ENCODE results near the gene PLCD3.
A peak's percentile ranks its signal among the peaks of the same experiment; 100 is the strongest.

PLCD3 gene

GRCh38 chr17:45132320-45132571, at the start of gene PLCD3:
PLCD3 (minus strand) TSS chr17:45132515; CDS start chr17:45132410, 105 bp downstream.
- peak within 1 kb of the TSS; percentile 77 for H3K4me3 ChIP-seq (ENCODE audit: low read depth, low read length)
- no peak for TF ChIP-seq CTCF (IDR thresholded peaks at IDR 0.05; ENCODE audit: low read depth, low read length)

GRCh38 chr17:45177563-45177962, 45.2 kb upstream of the PLCD3 start:
- TF ChIP-seq CTCF (IDR thresholded peaks at IDR 0.05; ENCODE audit: low read depth, low read length): no peak
- H3K4me3 ChIP-seq (ENCODE audit: low read depth, low read length): no peak overlapping the region

- no peak for TF ChIP-seq CTCF (IDR thresholded peaks at IDR 0.05; ENCODE audit: low read depth, low read length)
- no peak overlapping the region for H3K4me3 ChIP-seq (ENCODE audit: low read depth, low read length)
These were observed 43.4 kb upstream of the PLCD3 start for GRCh38 chr17:45175759-45176115.

GRCh38 chr17:45172541-45173286, 40.4 kb upstream of the PLCD3 start:
- no peak for TF ChIP-seq CTCF (IDR thresholded peaks at IDR 0.05; ENCODE audit: low read depth, low read length)
- no peak overlapping the region for H3K4me3 ChIP-seq (ENCODE audit: low read depth, low read length)

GRCh38 chr17:45172232-45172540, 39.9 kb upstream of the PLCD3 start:
- TF ChIP-seq CTCF (IDR thresholded peaks at IDR 0.05; ENCODE audit: low read depth, low read length): no peak
- no peak overlapping the region for H3K4me3 ChIP-seq (ENCODE audit: low read depth, low read length)

- no peak for TF ChIP-seq CTCF (IDR thresholded peaks at IDR 0.05; ENCODE audit: low read depth, low read length)
- no peak overlapping the region for H3K4me3 ChIP-seq (ENCODE audit: low read depth, low read length)
These were observed 39.3 kb upstream of the PLCD3 start for GRCh38 chr17:45171338-45172231.

GRCh38 chr17:45170931-45171337, 38.6 kb upstream of the PLCD3 start:
- no peak for TF ChIP-seq CTCF (IDR thresholded peaks at IDR 0.05; ENCODE audit: low read depth, low read length)
- H3K4me3 ChIP-seq (ENCODE audit: low read depth, low read length): no peak overlapping the region

Data from WI38 (cell line).